Measurements from ENCODE around the gene SLC2A6. TPM values are rescaled to one million over a fixed set of nuclear protein-coding genes. Genes with fewer than 3 reads are reported as not detected.

SLC2A6 gene
- total and polyA plus RNA-seq, 2 of the 8 experiments (the other 6 are each of a cell fraction or from before 2014, with no cell fraction given), result 16.6 to 17.8 TPM

GRCh38 chr9:133459476-133460404 is 19.2 kb downstream of the SLC2A6 start, which contains the start of gene CACFD1 (continued):
- TF ChIP-seq CHD7 (IDR thresholded peaks at IDR 0.05; ENCODE audit: insufficient replicate concordance, low read length) (no peak), SIN3A (conservative IDR thresholded peaks at IDR 0.05 in 1 of 2, IDR thresholded peaks at IDR 0.05 in 1 of 2; ENCODE audit: low read depth in 1 of 2, low read length in 2 of 2) (peak in 1 of 2 experiments; percentile 63; a peak in 1 of 4 replicates), RBBP5 (IDR thresholded peaks at IDR 0.05; ENCODE audit: borderline replicate concordance, low read depth, low read length) (0 out of 2 replicates have a peak, but pooled peaks have one; percentile 13), TAF1 (IDR thresholded peaks at IDR 0.05; ENCODE audit: low read depth, low read length) (peak; percentile 78), CBX8 (IDR thresholded peaks at IDR 0.05; ENCODE audit: borderline replicate concordance, low read depth, low read length) (no peak), HDAC6 (IDR thresholded peaks at IDR 0.05; ENCODE audit: low read depth, low read length) (no peak), RFX5 (IDR thresholded peaks at IDR 0.05; ENCODE audit: borderline replicate concordance, low read depth, low read length) (no peak), CREB1 (IDR thresholded peaks at IDR 0.05) (peak; percentile 50; the same call in 1 of the 2 replicates), BACH1 (IDR thresholded peaks at IDR 0.05; ENCODE audit: low read length) (no peak)
